H9 (cell line): ENCODE measurements around the gene LRRC37A3. TPM values are rescaled to one million over a fixed set of nuclear protein-coding genes. Genes with fewer than 3 reads are reported as not detected.
"Not testable (repeated sequence)": the region's sequence is repeated elsewhere in the genome, so short reads cannot be mapped to it uniquely, and the experiment has no call there.

Source experiments
- DNase-seq: peaks from one replicate; pipeline ENCODE4 v3.0.0-alpha.2; 2017
- H2AFZ ChIP-seq: one replicate; pipeline ENCODE4 v1.6.1; 2013; ENCODE audit warnings: mild to moderate bottlenecking, low read length, control low read depth, moderate library complexity
- H2AK5ac ChIP-seq: 2 replicates; pipeline ENCODE4 v1.6.1; 2013; ENCODE audit warnings: low read length, control low read depth, mixed read lengths; ENCODE audit not compliant: insufficient read length
- H2BK120ac ChIP-seq: one replicate; pipeline ENCODE4 v1.6.1; 2013; ENCODE audit warnings: low read depth, mild to moderate bottlenecking, low read length, control low read depth, inconsistent platforms; ENCODE audit not compliant: poor library complexity, severe bottlenecking
- H2BK12ac ChIP-seq: 2 replicates; pipeline ENCODE4 v1.6.1; 2013; ENCODE audit warnings: low read length, control low read depth, mixed read lengths, low read depth; ENCODE audit not compliant: insufficient read length
- H2BK15ac ChIP-seq: 2 replicates; pipeline ENCODE4 v1.6.1; 2013; ENCODE audit warnings: low read depth, low read length, control low read depth
- H2BK20ac ChIP-seq: one replicate; pipeline ENCODE4 v1.6.1; 2013; ENCODE audit warnings: low read depth, mild to moderate bottlenecking, low read length, control low read depth, inconsistent platforms; ENCODE audit not compliant: poor library complexity, severe bottlenecking
- H2BK5ac ChIP-seq: 2 replicates; pipeline ENCODE4 v1.6.1; 2013; ENCODE audit warnings: low read length, control low read depth, mixed read lengths; ENCODE audit not compliant: insufficient read length
- H3K14ac ChIP-seq: 2 replicates; pipeline ENCODE4 v1.6.1; 2013; ENCODE audit warnings: low read length, control low read depth; ENCODE audit not compliant: insufficient read depth
- H3K18ac ChIP-seq: 2 replicates; pipeline ENCODE4 v1.6.1; 2013; ENCODE audit warnings: low read depth, mild to moderate bottlenecking, mixed read lengths, low read length, control low read depth; ENCODE audit not compliant: insufficient read length
- H3K23ac ChIP-seq: 2 replicates; pipeline ENCODE4 v1.6.1; 2013; ENCODE audit warnings: low read length, control low read depth, mixed read lengths, low read depth; ENCODE audit not compliant: insufficient read length
- H3K23me2 ChIP-seq: 2 replicates; pipeline ENCODE4 v1.6.1; 2013; ENCODE audit warnings: low read depth, mild to moderate bottlenecking, mixed read lengths, low read length, control low read depth; ENCODE audit not compliant: insufficient read length, poor library complexity, severe bottlenecking
- H3K27ac ChIP-seq: 2 replicates; pipeline ENCODE4 v1.5.1; 2013; ENCODE audit warnings: low read length, control low read depth, mixed read lengths, low read depth; ENCODE audit not compliant: insufficient read length
- H3K27me3 ChIP-seq: 2 replicates; pipeline ENCODE4 v1.6.1; 2013; ENCODE audit warnings: low read length, control low read depth, inconsistent platforms; ENCODE audit not compliant: insufficient read depth
- H3K4ac ChIP-seq: 2 replicates; pipeline ENCODE4 v1.6.1; 2013; ENCODE audit warnings: low read depth, mild to moderate bottlenecking, control low read depth, inconsistent platforms, low read length, moderate library complexity
- H3K4me1 ChIP-seq: 2 replicates; pipeline ENCODE4 v1.6.1; 2013; ENCODE audit warnings: low read length, control low read depth, inconsistent platforms; ENCODE audit not compliant: insufficient read depth
- H3K4me2 ChIP-seq: 2 replicates; pipeline ENCODE4 v1.6.1; 2013; ENCODE audit warnings: low read length, control low read depth, mixed read lengths; ENCODE audit not compliant: insufficient read length, insufficient read depth
- H3K56ac ChIP-seq: 2 replicates; pipeline ENCODE4 v1.6.1; 2013; ENCODE audit warnings: low read depth, mild to moderate bottlenecking, mixed read lengths, low read length, control low read depth; ENCODE audit not compliant: insufficient read length
- H3K79me1 ChIP-seq: 2 replicates; pipeline ENCODE4 v1.6.1; 2013; ENCODE audit warnings: low read depth, mild to moderate bottlenecking, moderate library complexity, low read length, control low read depth, inconsistent platforms; ENCODE audit not compliant: insufficient read depth, poor library complexity, severe bottlenecking
- H3K79me2 ChIP-seq: 2 replicates; pipeline ENCODE4 v1.6.1; 2013; ENCODE audit warnings: low read length, control low read depth, inconsistent platforms; ENCODE audit not compliant: insufficient read depth
- H3K9ac ChIP-seq: 2 replicates; pipeline ENCODE4 v1.6.1; 2013; ENCODE audit warnings: low read length, control low read depth, mixed read lengths; ENCODE audit not compliant: insufficient read length; ENCODE audit errors: extremely low read depth
- H3K9me3 ChIP-seq: one replicate; pipeline ENCODE4 v1.6.1; 2013; ENCODE audit warnings: low read depth, low read length, inconsistent platforms; ENCODE audit not compliant: control insufficient read depth
- H3T11ph ChIP-seq: one replicate; pipeline ENCODE4 v1.6.1; 2013; ENCODE audit warnings: mild to moderate bottlenecking, low read length, control low read depth, inconsistent platforms
- H4K20me1 ChIP-seq: one replicate; pipeline ENCODE4 v1.6.1; 2013; ENCODE audit not compliant: control insufficient read depth, insufficient read length, insufficient read depth
- H4K5ac ChIP-seq: 2 replicates; pipeline ENCODE4 v1.6.1; 2013; ENCODE audit warnings: low read depth, mild to moderate bottlenecking, mixed read lengths, low read length, control low read depth; ENCODE audit not compliant: insufficient read length
- H4K8ac ChIP-seq: replicated peaks from 2 replicates; pipeline ENCODE4 v1.6.1; 2013; ENCODE audit warnings: low read length, control low read depth, mixed read lengths, low read depth; ENCODE audit not compliant: insufficient read length
- H4K91ac ChIP-seq: 2 replicates; pipeline ENCODE4 v1.6.1; 2013; ENCODE audit warnings: low read depth, mild to moderate bottlenecking, moderate library complexity, mixed read lengths, low read length, control low read depth; ENCODE audit not compliant: insufficient read length
- H3K27ac Mint-ChIP-seq, 3 experiments: 2 replicates in 2 of 3; 3 replicates in 1 of 3; pipeline ENCODE4 v1.8.0; 2020 to 2021; ENCODE audit warnings: mixed read lengths in 3 of 3, mild to moderate bottlenecking in 1 of 3, moderate library complexity in 1 of 3
- H3K27me3 Mint-ChIP-seq: 2 replicates; pipeline ENCODE4 v1.8.0; 2021; ENCODE audit warnings: low read depth, mild to moderate bottlenecking, moderate library complexity, mixed read lengths
- H3K36me3 Mint-ChIP-seq, 3 experiments: 2 replicates in 2 of 3; 3 replicates in 1 of 3; pipeline ENCODE4 v1.8.0; 2020 to 2021; ENCODE audit warnings: low read depth in 3 of 3, mixed read lengths in 3 of 3; ENCODE audit not compliant: insufficient read depth in 1 of 3
- H3K4me1 Mint-ChIP-seq, 2 experiments: 2 replicates each; pipeline ENCODE4 v1.8.0; 2020; ENCODE audit warnings: mixed read lengths in 2 of 2
- H3K4me3 Mint-ChIP-seq, 2 experiments: 2 replicates in 1 of 2; 3 replicates in 1 of 2; pipeline ENCODE4 v1.8.0; 2020 to 2021; ENCODE audit warnings: mild to moderate bottlenecking in 2 of 2, mixed read lengths in 2 of 2, moderate library complexity in 1 of 2
- H3K9me3 Mint-ChIP-seq, 2 experiments: 2 replicates in 1 of 2; 3 replicates in 1 of 2; pipeline ENCODE4 v1.8.0; 2020; ENCODE audit warnings: mild to moderate bottlenecking in 2 of 2, mixed read lengths in 2 of 2, moderate library complexity in 1 of 2
- WGBS: extraction: QIAGEN DNeasy Blood & Tissue Kit; methylation state at CpG from one replicate; pipeline ENCODE4 v1.1.7; 2013; ENCODE audit warnings: missing lambda C conversion rate, low lambda C conversion rate, mixed read lengths; ENCODE audit not compliant: insufficient read length; ENCODE audit errors: extremely low coverage; 5-methylcytosine and 5-hydroxymethylcytosine counted together
- total RNA-seq: library from RNA; stranded (reverse); gene quantifications from 2 replicates; pipeline ENCODE4 v1.2.1, GENCODE V29; 2021

Gene LRRC37A3
- total RNA-seq, 1 experiment from 2014 or later, result 5.4 TPM

DNA sequence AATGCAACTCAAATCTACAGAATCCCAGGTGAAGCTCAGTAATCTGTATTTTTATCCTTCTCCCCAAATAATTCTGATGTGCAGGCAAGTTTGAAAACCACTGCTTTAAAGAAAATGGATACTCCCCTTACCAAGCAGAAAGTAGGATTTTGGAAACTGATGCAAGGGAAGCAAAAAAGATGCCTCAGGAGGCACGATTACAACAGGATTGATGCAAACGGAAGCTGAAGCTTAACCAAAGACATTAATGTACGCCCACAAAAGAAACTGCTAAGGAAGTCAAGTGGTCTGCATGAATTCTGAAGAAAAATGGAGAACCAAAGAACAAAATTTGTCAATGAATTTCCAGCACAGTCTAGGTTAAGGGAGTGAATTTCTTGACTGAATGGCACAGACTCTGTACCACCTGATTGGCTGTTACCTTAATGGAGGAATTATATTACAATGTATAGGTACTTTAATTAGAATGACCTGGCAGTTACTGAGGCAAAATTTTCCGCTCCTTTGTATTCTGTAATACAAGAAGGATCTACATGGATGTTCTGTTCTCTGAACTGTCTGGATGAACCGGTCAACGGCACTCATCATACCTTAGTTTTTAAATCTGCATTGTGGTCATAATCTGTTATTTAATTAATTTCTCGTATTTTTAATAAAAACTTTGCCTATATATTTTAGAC, 9.6 kb downstream of the LRRC37A3 start:
- not testable (repeated sequence) for H2BK5ac ChIP-seq, H4K91ac ChIP-seq, H3K23me2 ChIP-seq, H2AFZ ChIP-seq, H3T11ph ChIP-seq, H3K56ac ChIP-seq, H2BK20ac ChIP-seq, H3K27me3 ChIP-seq, H3K79me2 ChIP-seq, H3K9me3 Mint-ChIP-seq, H2AK5ac ChIP-seq, H3K4me3 Mint-ChIP-seq, H3K4ac ChIP-seq, H3K36me3 Mint-ChIP-seq, H3K27me3 Mint-ChIP-seq, H3K9me3 ChIP-seq, H2BK120ac ChIP-seq, H3K4me1 ChIP-seq, H2BK15ac ChIP-seq, H3K4me2 ChIP-seq, H3K14ac ChIP-seq, H4K8ac ChIP-seq, H3K9ac ChIP-seq, H3K27ac ChIP-seq, H4K5ac ChIP-seq, DNase-seq, H3K79me1 ChIP-seq, H3K23ac ChIP-seq, H2BK12ac ChIP-seq, H4K20me1 ChIP-seq, H3K4me1 Mint-ChIP-seq, H3K18ac ChIP-seq
- no CpG with 5 or more reads among the region's 7 CpGs for WGBS
- peak overlapping the region in 1 of 3 experiments; percentile 88; a peak in 1 of 7 replicates for H3K27ac Mint-ChIP-seq

DNA sequence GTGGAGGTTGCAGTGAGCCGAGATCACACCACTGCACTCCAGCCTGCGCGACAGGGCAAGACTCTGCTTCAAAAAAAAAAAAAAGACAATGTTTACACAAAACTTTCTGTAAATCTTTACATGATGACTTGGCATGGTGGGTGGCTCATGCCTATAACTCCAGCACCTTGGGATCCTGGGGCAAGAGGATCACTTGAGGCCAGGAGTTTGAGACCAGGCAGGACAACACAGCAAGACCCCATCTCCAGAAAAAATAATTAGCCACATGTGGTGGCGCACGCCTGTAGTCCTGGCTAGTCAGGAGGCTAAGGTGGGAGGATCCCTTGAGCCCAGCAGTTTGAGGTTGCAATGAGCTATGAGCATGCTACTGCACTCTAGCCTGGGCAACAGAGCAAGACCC, 15.2 kb downstream of the LRRC37A3 start:
- not testable (repeated sequence) for H3K4me3 Mint-ChIP-seq, H3K36me3 Mint-ChIP-seq, H2BK15ac ChIP-seq, H3K79me1 ChIP-seq, H3K9ac ChIP-seq, H2AFZ ChIP-seq, H3K4me1 Mint-ChIP-seq, H3K27me3 Mint-ChIP-seq, H3K23me2 ChIP-seq, H3K14ac ChIP-seq, H4K20me1 ChIP-seq, H4K91ac ChIP-seq, H3K27ac Mint-ChIP-seq, H2AK5ac ChIP-seq, H3K9me3 Mint-ChIP-seq, H3K79me2 ChIP-seq, H2BK120ac ChIP-seq, H2BK20ac ChIP-seq, H3K4me1 ChIP-seq, H3K18ac ChIP-seq, H2BK12ac ChIP-seq, H3T11ph ChIP-seq, H3K27ac ChIP-seq, H3K9me3 ChIP-seq, H4K8ac ChIP-seq, H3K56ac ChIP-seq, H3K4me2 ChIP-seq, H3K27me3 ChIP-seq, H3K4ac ChIP-seq, H3K23ac ChIP-seq, H2BK5ac ChIP-seq, H4K5ac ChIP-seq
- peak; percentile 22 for DNase-seq
- WGBS, result no CpG with 5 or more reads among the region's 5 CpGs
